ENCODE results near the gene EBF3. TPM values are rescaled to one million over a fixed set of nuclear protein-coding genes. Genes with fewer than 3 reads are reported as not detected.
A peak's percentile ranks its signal among the peaks of the same experiment; 100 is the strongest.

Gene EBF3
- total RNA-seq, result not detected

- Mint-ChIP-seq H3K4me3 (peak within 1 kb of the TSS; percentile 68), H3K27me3 (peaks cover 62% of the 10 kb centered on the region), H3K27ac (peak within 1 kb of the TSS; percentile 58), H3K36me3 (peaks cover 2% of the 10 kb centered on the region), H3K4me1 (peaks cover 12% of the 10 kb centered on the region), H3K9me3 (no peaks in the 10 kb centered on the region)
- ATAC-seq (ENCODE audit: low read depth), result peak; percentile 67
- peak; percentile 68 for DNase-seq
- POLR2A ChIA-PET, result no interaction called here
Measured at GRCh38 chr10:129963641-129964501, at the start of gene EBF3. TSS of gene EBF3 (minus strand) at chr10:129964274. CDS start at chr10:129963768, 506 bp downstream.

GRCh38 chr10:130013335-130014262 lies 49.5 kb upstream of the EBF3 start:
- no peak overlapping the region for H3K4me3 Mint-ChIP-seq
- H3K27me3 Mint-ChIP-seq, result peaks cover 2% of the 10 kb centered on the region

GRCh38 chr10:130012129-130012528 lies 48.1 kb upstream of the EBF3 start:
- ATAC-seq (ENCODE audit: low read depth) (no peak), DNase-seq (no peak)
- H3K4me1 Mint-ChIP-seq, result no peaks in the 10 kb centered on the region
- peaks cover 7% of the 10 kb centered on the region for H3K27me3 Mint-ChIP-seq
- no peaks in the 10 kb centered on the region for H3K9me3 Mint-ChIP-seq
- no peaks in the 10 kb centered on the region for H3K36me3 Mint-ChIP-seq
- POLR2A ChIA-PET, result no interaction called here
- H3K27ac Mint-ChIP-seq, result no peak overlapping the region
- no peak overlapping the region for H3K4me3 Mint-ChIP-seq

More at GRCh38 chr10:130013335-130014262, 49.5 kb upstream of the EBF3 start:
- H3K4me1 Mint-ChIP-seq, result peaks cover 5% of the 10 kb centered on the region
- no peaks in the 10 kb centered on the region for H3K9me3 Mint-ChIP-seq
- no peak overlapping the region for H3K27ac Mint-ChIP-seq
- no peak for ATAC-seq (ENCODE audit: low read depth)
- no peaks in the 10 kb centered on the region for H3K36me3 Mint-ChIP-seq
- DNase-seq, result no peak
- POLR2A ChIA-PET, result no interaction called here

- Mint-ChIP-seq H3K4me3 (no peak overlapping the region), H3K4me1 (no peaks in the 10 kb centered on the region), H3K27me3 (peaks cover 17% of the 10 kb centered on the region), H3K27ac (no peak overlapping the region), H3K36me3 (no peaks in the 10 kb centered on the region), H3K9me3 (no peaks in the 10 kb centered on the region)
- DNase-seq (no peak), ATAC-seq (ENCODE audit: low read depth) (no peak)
- POLR2A ChIA-PET, result no interaction called here
Measured at GRCh38 chr10:130010653-130011052, 46.6 kb upstream of the EBF3 start.

- Mint-ChIP-seq H3K9me3 (no peaks in the 10 kb centered on the region), H3K27me3 (peaks cover 20% of the 10 kb centered on the region), H3K36me3 (no peaks in the 10 kb centered on the region), H3K27ac (no peak overlapping the region), H3K4me1 (no peaks in the 10 kb centered on the region), H3K4me3 (no peak overlapping the region)
- no peak for DNase-seq
- no peak for ATAC-seq (ENCODE audit: low read depth)
- POLR2A ChIA-PET, result no interaction called here
Measured at GRCh38 chr10:130009228-130009627, 45.2 kb upstream of the EBF3 start.

- Mint-ChIP-seq H3K27ac (no peak overlapping the region), H3K36me3 (no peaks in the 10 kb centered on the region), H3K4me1 (no peaks in the 10 kb centered on the region), H3K27me3 (peaks cover 20% of the 10 kb centered on the region), H3K4me3 (no peak overlapping the region), H3K9me3 (no peaks in the 10 kb centered on the region)
- DNase-seq (no peak), ATAC-seq (ENCODE audit: low read depth) (no peak)
- POLR2A ChIA-PET, result no interaction called here
Measured at GRCh38 chr10:130003787-130004613, 39.9 kb upstream of the EBF3 start.

GRCh38 chr10:130003166-130003565 lies 39.1 kb upstream of the EBF3 start:
- Mint-ChIP-seq H3K36me3 (no peaks in the 10 kb centered on the region), H3K9me3 (no peaks in the 10 kb centered on the region), H3K4me1 (no peaks in the 10 kb centered on the region), H3K4me3 (no peak overlapping the region), H3K27me3 (peaks cover 27% of the 10 kb centered on the region), H3K27ac (no peak overlapping the region)
- DNase-seq (no peak), ATAC-seq (ENCODE audit: low read depth) (no peak)
- POLR2A ChIA-PET, result no interaction called here

GRCh38 chr10:130002606-130003005 lies 38.5 kb upstream of the EBF3 start:
- POLR2A ChIA-PET, result no interaction called here
- Mint-ChIP-seq H3K9me3 (no peaks in the 10 kb centered on the region), H3K36me3 (no peaks in the 10 kb centered on the region), H3K27me3 (peaks cover 30% of the 10 kb centered on the region), H3K27ac (no peak overlapping the region), H3K4me1 (no peaks in the 10 kb centered on the region), H3K4me3 (no peak overlapping the region)
- ATAC-seq (ENCODE audit: low read depth) (no peak), DNase-seq (no peak)

GRCh38 chr10:130000918-130001317 lies 36.8 kb upstream of the EBF3 start:
- peaks cover 30% of the 10 kb centered on the region for H3K27me3 Mint-ChIP-seq
- DNase-seq, result no peak
- H3K4me3 Mint-ChIP-seq, result no peak overlapping the region
- H3K36me3 Mint-ChIP-seq, result no peaks in the 10 kb centered on the region
- H3K9me3 Mint-ChIP-seq, result no peaks in the 10 kb centered on the region
- no peaks in the 10 kb centered on the region for H3K4me1 Mint-ChIP-seq
- ATAC-seq (ENCODE audit: low read depth), result no peak
- H3K27ac Mint-ChIP-seq, result no peak overlapping the region
- POLR2A ChIA-PET, result no interaction called here

- H3K4me1 Mint-ChIP-seq, result no peaks in the 10 kb centered on the region
- ATAC-seq (ENCODE audit: low read depth) (no peak), DNase-seq (no peak)
- H3K27ac Mint-ChIP-seq, result no peak overlapping the region
- H3K4me3 Mint-ChIP-seq, result no peak overlapping the region
- H3K9me3 Mint-ChIP-seq, result peaks cover 2% of the 10 kb centered on the region
- no peaks in the 10 kb centered on the region for H3K36me3 Mint-ChIP-seq
- H3K27me3 Mint-ChIP-seq, result peaks cover 37% of the 10 kb centered on the region
- POLR2A ChIA-PET, result no interaction called here
Measured at GRCh38 chr10:129999140-129999539, 35.1 kb upstream of the EBF3 start.

GRCh38 chr10:129993621-129994020 lies 29.5 kb upstream of the EBF3 start:
- no peaks in the 10 kb centered on the region for H3K36me3 Mint-ChIP-seq
- no peak overlapping the region for H3K4me3 Mint-ChIP-seq
- peaks cover 44% of the 10 kb centered on the region for H3K27me3 Mint-ChIP-seq
- POLR2A ChIA-PET, result no interaction called here
- H3K4me1 Mint-ChIP-seq, result no peaks in the 10 kb centered on the region
- peaks cover 11% of the 10 kb centered on the region for H3K9me3 Mint-ChIP-seq
- DNase-seq (no peak), ATAC-seq (ENCODE audit: low read depth) (no peak)
- H3K27ac Mint-ChIP-seq, result no peak overlapping the region

GRCh38 chr10:129992356-129992755 lies 28.3 kb upstream of the EBF3 start:
- H3K27ac Mint-ChIP-seq, result no peak overlapping the region
- no peak overlapping the region for H3K4me3 Mint-ChIP-seq
- H3K9me3 Mint-ChIP-seq, result peaks cover 11% of the 10 kb centered on the region
- H3K36me3 Mint-ChIP-seq, result no peaks in the 10 kb centered on the region
- no peaks in the 10 kb centered on the region for H3K4me1 Mint-ChIP-seq
- POLR2A ChIA-PET, result no interaction called here
- peaks cover 42% of the 10 kb centered on the region for H3K27me3 Mint-ChIP-seq
- DNase-seq (no peak), ATAC-seq (ENCODE audit: low read depth) (no peak)

- H3K4me1 Mint-ChIP-seq, result no peaks in the 10 kb centered on the region
- peaks cover 7% of the 10 kb centered on the region for H3K9me3 Mint-ChIP-seq
- H3K27ac Mint-ChIP-seq, result no peak overlapping the region
- H3K27me3 Mint-ChIP-seq, result peaks cover 13% of the 10 kb centered on the region
- no peak for DNase-seq
- no peaks in the 10 kb centered on the region for H3K36me3 Mint-ChIP-seq
- ATAC-seq (ENCODE audit: low read depth), result no peak
- H3K4me3 Mint-ChIP-seq, result no peak overlapping the region
- POLR2A ChIA-PET, result no interaction called here
Measured at GRCh38 chr10:129982825-129983224, 18.8 kb upstream of the EBF3 start.
